Tibial nerve (tissue), 3 donors: ENCODE results near the gene CDH13.

ENCODE experiments used
- POLR2A ChIP-seq, 2 donors: fragments of 450-650 bp; IDR thresholded peaks; one replicate each; pipeline ENCODE4 v1.6.1; 2017; ENCODE audit warnings: antibody characterized with exemption in 2 of 2, mild to moderate bottlenecking in 2 of 2, moderate library complexity in 2 of 2
- TF ChIP-seq, protein P1 (sequence below), 5 experiments: fragments of 200-600 bp in 3 of 5; fragments of 450-650 bp in 2 of 5; sonication (generic) in 3 of 5; IDR thresholded peaks; one replicate each; pipeline ENCODE4 v1.5.1; 2016 to 2019; ENCODE audit warnings: antibody characterized with exemption in 5 of 5, mild to moderate bottlenecking in 3 of 5, moderate library complexity in 2 of 5

DNA sequence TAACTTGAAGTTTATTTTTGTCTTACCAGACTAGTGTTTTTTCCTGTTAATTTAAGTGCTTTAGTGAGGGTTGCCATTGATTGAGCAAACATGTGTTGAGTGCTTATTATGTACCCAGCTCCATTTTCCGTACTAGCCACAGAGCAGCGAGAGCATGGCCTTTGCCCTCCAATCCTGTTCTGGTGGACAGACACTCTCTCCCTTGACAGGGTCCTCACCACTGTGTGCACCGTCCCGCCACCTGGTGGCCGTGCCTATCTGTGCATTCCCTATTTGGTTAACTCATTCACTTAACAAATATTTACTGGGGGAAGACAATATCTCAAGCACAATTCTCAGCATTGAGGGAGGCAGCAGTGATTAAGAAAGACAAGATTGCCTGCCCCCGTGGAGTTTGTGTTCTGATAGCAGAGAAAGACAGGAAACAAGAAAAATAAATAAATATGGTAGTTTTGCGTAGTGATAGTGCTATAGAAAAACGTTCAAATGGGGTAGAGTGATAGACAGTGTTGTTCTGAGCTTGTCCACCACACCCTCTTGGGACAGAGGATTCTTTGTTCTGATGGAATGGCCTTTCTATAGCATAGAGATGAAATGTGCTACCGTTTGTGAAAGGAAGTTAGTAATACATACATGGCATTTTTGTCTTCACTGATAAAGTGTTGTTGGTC is 13.0 kb downstream of the CDH13 start:
- TF ChIP-seq, protein P1, sequence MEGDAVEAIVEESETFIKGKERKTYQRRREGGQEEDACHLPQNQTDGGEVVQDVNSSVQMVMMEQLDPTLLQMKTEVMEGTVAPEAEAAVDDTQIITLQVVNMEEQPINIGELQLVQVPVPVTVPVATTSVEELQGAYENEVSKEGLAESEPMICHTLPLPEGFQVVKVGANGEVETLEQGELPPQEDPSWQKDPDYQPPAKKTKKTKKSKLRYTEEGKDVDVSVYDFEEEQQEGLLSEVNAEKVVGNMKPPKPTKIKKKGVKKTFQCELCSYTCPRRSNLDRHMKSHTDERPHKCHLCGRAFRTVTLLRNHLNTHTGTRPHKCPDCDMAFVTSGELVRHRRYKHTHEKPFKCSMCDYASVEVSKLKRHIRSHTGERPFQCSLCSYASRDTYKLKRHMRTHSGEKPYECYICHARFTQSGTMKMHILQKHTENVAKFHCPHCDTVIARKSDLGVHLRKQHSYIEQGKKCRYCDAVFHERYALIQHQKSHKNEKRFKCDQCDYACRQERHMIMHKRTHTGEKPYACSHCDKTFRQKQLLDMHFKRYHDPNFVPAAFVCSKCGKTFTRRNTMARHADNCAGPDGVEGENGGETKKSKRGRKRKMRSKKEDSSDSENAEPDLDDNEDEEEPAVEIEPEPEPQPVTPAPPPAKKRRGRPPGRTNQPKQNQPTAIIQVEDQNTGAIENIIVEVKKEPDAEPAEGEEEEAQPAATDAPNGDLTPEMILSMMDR (IDR thresholded peaks at IDR 0.05), result peak; percentile 38 to 59 (median 49)
- TF ChIP-seq POLR2A (IDR thresholded peaks at IDR 0.05), result no peak
